NCI-H748 (cell line): ENCODE data around the gene CYP27A1.

ENCODE experiments used
- DNase-seq: peaks from one replicate; lab custom pipeline; 2025; ENCODE audit not compliant: unreplicated experiment; lab: John Stamatoyannopoulos, UW

The CYP27A1 gene

DNA sequence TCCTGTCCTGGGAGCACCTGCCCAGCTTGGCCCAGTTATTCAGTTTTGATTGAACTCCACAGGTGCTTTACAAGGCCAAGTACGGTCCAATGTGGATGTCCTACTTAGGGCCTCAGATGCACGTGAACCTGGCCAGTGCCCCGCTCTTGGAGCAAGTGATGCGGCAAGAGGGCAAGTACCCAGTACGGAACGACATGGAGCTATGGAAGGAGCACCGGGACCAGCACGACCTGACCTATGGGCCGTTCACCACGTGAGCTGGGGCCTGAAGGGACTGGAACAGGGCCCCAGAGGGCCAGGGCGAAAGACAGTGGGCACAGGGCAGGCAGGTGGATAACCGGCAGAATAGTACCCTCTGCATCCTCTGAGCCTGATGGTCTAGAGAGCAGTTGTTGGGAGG is 27.6 kb downstream of the CYP27A1 start:
- no peak for DNase-seq

DNA sequence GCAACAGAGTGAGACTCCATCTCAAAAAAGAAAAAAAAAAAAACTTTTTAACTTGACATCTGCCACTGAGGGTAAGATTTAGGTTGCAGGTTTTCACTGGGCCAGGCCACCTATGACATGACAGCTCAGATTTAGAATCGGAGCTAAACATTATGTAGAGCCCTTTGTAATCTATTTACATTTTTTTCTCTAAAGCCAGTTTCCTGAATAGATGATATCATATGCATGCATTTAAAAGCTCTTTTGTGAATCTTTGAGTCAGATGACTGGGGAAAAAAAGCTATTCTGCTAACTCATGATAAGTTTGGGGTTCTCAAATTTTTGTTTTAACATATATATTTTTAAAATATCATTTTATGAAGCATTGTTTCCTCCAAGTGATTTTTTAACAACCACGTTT is 28.3 kb downstream of the CYP27A1 start:
- DNase-seq: no peak

DNA sequence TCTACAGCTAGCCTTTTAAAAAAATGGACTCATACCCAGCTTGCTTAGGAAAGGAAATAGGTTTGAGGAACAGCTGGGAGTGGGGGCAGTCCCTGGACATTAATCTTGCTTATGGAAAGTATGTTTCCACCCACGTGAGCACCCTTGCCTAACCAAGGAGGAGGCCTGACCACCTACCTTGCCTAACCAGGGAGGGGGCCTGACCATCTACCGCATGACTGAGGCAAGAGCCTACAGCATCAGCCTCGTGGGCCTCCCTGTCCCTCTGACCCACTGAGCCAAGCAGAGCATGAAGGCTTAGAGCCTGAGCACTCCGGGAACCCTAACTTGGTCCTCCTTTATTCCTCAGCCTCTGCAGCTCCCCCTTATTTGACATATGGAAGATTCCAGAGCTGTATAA is 29.4 kb downstream of the CYP27A1 start:
- no peak for DNase-seq

DNA sequence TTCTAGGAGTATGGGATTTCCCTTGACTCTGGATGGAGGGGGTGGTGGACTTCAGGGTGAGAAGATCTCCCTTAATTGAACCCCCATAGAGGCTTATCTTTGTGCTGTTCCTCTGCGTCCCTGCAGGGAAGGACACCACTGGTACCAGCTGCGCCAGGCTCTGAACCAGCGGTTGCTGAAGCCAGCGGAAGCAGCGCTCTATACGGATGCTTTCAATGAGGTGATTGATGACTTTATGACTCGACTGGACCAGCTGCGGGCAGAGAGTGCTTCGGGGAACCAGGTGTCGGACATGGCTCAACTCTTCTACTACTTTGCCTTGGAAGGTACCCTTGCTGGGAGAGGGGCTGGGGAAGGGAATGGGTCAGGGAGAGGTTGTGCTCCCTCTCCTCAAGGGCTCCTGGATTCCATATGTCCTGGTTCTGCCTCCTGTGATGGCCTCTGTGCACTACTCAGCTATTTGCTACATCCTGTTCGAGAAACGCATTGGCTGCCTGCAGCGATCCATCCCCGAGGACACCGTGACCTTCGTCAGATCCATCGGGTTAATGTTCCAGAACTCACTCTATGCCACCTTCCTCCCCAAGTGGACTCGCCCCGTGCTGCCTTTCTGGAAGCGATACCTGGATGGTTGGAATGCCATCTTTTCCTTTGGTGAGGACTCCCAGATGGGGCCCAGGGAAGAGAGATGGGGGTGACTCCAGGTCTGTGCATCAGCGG is 30.3 kb downstream of the CYP27A1 start:
- DNase-seq: no peak

DNA sequence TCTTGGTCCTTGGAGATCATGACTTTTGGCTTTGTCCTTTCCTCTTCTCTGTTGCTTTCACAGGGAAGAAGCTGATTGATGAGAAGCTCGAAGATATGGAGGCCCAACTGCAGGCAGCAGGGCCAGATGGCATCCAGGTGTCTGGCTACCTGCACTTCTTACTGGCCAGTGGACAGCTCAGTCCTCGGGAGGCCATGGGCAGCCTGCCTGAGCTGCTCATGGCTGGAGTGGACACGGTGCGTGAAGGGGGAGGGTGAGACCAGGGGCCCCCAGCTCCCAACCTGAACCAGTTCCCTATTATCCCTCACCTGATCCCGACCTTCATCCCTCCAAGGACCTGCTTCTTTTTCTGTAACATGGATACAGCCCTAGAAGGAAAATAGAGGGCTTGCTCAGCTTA is 30.9 kb downstream of the CYP27A1 start:
- DNase-seq: no peak

DNA sequence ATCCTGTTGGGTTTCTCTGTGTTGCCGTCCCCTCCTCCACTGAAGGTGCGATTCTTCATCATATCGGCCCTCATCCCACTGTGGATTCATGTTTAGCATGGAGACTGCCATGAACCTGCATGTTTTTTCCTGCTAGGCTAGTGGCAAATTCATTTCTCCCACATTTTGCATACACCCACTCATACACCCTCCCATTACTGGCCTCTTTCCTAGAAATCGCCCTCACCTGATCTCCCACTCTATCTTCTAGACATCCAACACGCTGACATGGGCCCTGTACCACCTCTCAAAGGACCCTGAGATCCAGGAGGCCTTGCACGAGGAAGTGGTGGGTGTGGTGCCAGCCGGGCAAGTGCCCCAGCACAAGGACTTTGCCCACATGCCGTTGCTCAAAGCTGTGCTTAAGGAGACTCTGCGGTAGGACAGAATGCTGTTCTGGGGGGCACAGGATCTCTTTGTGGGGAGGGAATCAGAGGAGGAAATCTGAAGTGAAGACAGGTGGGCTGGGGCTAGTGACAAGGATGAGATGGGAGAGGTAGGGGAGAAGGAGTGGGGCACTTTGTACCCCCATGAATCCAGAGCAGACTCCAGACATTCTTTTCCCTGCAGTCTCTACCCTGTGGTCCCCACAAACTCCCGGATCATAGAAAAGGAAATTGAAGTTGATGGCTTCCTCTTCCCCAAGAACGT is 32.0 kb downstream of the CYP27A1 start:
- DNase-seq: no peak

DNA sequence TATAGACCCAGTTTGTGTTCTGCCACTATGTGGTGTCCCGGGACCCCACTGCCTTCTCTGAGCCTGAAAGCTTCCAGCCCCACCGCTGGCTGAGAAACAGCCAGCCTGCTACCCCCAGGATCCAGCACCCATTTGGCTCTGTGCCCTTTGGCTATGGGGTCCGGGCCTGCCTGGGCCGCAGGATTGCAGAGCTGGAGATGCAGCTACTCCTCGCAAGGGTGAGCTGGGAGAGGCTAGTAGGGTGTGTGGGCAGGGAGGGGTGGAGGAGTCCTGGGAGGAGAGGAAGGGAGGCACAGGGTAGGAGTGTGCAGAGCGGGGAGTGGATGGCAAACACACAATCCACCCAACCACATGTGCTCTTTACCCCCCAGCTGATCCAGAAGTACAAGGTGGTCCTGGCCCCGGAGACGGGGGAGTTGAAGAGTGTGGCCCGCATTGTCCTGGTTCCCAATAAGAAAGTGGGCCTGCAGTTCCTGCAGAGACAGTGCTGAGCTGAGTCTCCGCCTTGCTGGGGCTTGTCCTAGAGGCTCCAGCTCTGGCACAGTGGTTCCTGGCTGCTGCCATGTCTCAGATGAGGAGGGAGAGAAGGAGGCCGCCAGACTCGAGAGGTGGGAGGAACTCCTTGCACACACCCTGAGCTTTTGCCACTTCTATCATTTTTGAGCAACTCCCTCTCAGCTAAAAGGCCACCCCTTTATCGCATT is 32.7 kb downstream of the CYP27A1 start:
- DNase-seq: no peak

DNA sequence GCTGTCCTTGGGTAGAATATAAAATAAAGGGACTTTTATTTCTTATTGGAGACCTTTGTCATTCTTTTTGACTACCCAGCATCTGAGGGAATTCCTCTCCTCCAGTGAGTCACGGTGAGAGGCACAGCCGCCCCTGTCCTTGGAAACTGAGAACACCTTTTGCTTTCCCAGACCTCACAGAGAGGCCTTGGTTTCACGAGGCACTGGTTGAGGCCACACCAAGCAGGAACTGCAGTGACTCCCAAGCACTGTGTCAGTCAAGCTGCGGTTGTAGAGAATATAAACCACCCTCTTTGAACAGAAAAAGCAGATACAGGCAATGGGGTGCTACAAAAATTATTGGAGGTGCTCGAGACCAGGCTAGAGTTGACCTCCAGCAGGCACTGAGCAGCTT is 33.3 kb downstream of the CYP27A1 start:
- DNase-seq: no peak

DNA sequence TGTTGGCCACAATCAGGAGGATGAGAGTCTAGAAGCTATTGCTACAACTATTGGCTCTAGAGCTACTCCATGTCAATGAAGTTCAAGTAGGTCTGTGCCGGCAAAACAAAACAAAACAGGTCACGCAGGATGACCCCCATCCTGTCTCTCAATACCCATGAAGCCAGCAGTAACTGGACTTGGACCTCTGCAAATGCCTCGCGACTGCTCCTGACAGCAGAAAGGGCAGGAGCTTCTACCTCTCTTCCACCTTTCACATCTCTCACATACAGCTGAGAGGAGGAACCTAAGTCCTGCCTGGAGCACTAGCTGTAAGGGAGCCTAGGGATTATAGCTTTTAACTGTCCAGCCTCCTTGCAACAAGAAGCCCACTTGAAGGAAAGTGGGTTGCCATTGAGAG is 33.7 kb downstream of the CYP27A1 start:
- DNase-seq: no peak

DNA sequence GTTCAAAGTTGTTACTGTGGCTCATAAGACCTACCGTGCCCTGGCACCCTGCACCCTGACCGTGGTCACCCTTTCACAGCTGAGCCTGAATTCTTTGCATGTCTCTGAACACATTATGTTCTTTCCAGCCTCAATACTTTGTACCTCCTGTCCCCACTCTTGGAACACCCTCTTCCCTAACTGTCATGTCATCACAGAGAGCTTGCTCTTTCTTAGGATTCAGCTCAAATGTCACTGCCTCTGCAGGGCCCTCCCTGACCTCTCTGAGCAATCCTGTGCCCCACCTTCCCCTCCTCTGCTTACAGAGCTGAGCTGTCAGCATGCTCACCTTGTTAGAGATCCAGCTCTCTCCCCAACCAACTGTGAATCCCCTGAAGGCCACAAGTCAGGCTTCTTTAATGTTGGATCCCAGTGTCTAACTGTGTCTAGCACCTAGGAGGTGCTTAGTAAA is 34.6 kb downstream of the CYP27A1 start:
- no peak for DNase-seq

DNA sequence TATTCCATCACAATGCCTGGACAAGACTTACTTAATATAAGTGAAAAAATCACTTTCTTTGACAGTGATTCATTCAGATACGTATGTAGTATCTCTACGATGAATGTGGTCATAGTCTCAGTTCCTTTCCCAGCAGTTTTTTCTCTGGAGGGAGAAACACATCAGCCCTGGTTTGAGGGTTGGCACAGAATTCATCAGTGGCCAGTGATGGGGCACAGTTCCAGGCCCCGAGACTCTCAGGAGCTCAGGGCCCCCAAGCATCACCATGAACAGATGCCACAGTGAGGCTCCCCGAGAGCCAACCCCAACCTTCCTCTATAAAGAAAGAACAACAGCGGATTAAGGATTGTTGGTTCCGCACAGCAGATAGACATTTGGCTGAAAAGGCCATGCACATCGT is 37.1 kb downstream of the CYP27A1 start:
- no peak for DNase-seq

DNA sequence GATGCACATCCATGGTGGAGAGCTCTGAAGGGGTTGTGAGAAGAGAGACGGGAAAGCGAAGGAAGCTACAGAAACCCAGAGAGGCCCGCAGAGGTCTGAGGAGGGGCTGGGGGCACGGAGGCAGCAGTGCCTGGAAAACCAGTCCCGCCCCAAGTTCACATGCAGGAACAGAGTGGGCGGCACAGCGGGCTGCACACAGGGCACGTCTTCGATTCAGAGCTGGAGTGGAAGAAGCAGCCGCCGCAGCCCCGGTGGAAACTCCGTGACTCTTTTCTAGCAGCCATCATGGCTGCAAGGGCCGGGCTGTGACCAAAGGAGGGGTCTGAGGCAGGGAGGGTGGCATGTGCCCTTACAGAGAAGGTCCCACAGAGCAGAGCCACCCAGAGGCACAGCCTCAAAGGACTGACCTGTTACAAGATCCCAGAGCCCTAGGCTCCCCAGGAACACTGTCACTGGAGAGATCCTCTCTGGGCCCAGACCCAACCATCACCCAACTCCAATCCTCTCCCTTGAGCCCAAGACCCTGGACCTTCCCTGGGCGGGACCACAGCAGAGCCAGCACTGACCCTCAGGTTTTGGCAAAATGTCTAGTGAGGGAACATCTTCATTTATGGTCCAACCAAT is 38.9 kb downstream of the CYP27A1 start:
- DNase-seq: no peak

DNA sequence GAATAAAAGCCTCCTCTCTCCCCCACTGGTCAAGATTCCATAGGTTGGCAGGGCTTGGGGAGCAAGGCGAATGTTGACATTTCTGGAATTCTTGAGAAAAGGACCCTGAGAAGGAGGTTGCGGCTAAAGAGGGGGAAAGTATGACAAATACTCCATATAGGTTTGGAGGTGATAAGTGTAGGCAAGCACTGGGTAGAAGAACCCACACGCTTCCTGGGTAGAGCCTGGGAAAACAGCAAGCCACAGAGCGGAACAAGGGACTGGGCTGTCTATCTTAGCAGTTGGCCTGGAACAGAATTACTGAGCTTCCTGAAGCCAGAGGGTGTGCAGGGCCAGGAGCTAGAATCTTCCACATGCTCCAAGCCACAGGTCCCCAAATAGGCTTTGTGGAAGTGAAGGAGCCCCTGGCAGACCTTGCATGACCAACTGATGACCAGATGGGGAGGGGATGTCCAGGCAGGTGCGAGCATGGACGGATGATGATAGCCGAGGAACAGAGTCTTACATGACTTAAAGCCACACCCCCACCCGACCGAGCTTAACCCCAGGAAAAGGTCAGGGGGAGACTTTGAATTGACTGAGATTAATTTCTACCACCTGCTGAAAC is 39.8 kb downstream of the CYP27A1 start:
- no peak for DNase-seq

DNA sequence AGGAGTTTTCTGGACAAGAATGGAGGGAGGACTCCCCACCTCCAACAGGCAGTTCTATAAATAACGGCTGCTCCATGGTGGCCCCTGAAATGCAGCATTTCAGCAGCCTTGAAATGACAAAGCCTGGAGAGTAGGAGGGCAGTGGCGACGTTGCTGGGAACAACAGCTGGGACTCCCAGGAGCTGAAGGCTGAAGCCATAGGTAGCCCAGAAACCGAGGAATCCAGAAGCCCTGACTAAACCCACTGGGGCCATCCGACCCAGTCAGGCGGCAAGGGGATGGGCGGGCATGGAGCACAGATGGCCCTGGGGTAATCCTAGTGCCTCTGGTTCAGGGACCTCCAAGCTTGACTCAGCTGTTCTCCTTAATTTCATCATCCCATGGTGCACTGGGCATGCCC is 40.7 kb downstream of the CYP27A1 start:
- DNase-seq: no peak

DNA sequence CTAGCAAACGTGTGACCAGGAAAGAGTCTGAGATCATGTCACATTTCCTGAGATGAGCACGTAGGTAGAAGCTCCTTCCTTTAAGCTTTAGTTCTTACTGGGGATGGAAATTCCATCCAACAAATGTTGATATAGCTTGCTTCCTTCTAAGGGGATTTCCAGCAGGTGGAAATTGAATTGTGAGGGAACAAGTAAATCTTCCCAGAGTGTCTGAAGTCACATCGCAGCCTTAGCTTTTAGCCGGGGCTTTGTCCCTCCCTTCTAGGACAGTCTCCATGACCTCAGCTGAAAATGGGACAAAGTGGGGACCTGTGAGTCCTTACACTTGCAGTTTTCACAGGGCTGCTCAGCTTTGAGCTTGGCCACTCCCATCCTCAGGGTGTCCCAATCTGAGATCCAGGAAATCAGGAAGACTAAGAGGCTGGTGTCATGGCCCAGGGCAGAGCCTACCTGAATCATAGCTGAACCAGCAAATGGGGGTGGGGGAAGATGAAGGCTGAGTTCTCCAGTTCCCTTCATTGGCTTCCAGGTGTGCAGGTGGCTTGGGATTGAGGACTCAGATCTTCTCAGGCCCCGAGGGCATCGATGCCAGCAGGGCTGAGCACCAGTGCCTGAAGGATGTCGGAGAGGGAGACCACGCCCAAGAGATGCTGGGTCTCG is 41.4 kb downstream of the CYP27A1 start:
- DNase-seq: no peak

DNA sequence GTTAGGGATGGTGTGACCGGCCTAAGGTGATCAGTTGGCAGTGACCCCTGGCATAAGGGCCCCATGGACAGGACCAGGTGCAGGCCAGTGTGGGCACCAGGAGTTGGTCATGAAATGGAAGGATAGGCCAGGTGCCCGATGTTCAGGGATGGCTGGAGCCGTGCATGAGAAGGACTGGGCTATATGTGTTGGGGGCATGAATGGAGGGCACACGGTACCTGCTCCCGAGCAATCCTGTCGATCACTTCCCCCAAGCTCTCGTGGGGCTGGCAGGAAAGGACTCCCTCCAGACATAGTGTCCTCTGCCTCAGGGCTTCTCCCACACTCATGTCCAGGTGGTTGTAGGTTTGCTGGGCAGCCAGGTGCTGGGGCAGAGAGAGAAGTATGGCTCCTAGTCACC is 42.1 kb downstream of the CYP27A1 start:
- DNase-seq: no peak

DNA sequence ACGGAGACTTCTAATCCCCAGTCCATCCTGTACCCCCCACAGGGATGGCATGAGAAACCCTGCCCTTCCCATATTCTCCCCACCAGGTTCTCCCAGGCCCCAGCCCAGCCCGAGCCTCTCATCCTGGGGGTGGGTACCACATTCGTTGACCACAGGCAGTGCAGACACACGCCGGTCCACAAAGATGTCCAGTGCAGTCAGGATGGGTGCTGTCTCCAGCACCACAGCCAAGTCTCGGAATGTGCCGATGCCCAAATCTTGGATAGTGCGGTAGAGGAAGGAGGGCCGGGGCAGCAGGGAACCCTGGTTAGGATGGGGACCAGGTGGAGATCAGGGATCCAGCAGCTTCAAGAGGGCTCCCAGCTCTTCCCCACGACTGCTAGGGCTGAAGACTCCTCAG is 44.8 kb downstream of the CYP27A1 start:
- DNase-seq: no peak

DNA sequence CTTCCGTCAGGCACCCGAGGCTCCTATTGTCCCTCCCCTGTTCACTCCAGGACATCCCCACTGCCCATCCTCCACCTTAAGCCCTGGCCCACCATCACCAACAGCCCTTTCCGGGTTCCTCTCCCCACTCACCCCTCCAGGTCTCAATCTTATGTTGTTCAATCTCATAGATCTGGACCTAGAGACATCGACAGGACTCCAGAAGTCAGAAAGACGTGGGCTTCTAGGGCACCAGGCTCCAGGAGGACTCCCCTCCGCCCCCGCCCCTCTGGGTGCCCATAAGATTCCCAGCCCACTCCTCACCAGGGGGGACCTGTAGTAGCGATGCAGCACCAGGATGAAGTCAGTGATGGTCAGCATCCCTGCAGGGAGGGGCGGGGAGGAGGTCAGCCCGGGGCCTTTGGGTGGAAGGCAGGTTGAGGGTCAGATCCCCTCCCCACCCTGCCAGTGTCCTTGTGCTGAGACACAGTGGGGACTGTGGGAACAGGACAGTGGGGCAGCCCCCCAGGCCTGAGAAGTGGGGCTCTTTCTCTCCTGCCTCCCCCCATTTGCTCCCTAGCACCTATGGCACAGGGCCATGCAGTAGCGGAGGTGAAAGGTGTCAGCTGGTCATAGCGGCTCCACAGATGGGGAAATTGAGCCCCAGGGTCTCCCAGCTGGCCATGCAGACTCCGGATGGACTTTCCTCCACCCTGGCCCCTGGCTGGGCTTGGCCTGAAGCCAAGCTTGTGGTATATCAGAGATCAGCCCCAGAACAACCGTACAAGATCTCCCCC is 45.9 kb downstream of the CYP27A1 start:
- DNase-seq: no peak

DNA sequence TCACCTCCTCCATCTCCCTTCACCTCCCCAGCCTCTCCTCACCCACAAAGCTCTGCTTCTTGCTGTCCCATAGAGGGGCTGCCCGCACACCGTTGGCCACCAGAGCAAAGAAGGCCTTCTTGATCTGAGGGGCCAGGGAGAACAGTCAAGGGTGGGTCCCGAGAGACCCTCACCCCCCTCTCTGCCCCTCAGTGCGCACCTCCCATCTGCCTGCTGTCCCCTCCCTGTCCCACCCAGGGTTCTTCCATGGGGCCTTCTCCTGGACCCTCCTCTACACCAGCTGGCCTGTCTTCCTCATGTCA is 46.5 kb downstream of the CYP27A1 start:
- no peak for DNase-seq

DNA sequence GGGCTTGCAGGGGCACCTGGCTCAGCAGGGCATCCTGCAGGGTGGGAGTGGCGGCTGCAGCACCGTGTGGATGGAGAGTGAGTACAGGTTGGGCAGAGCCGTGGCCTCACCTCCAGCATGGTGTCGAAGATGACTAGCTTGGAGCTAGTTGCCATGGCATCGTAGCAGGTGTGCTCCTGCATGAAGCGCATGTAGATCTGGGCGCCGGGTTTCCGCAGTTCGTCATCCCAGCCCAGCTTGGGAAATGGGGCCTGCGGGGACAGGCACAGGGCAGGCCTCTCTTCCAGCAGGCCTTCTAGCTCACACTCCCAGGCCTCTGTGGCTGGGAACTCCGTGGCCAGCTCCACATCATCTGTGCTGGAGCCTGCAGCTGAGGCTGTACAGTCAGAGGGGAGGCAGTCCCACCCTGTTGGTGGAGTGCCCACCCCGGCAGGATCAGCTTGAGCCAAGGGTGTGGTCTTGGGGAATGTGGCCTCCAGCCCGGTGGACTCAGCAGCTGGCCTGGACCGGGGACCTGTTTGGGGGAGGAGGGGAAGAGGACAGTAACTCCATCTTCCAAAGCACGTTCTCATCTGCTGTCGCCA is 48.0 kb downstream of the CYP27A1 start:
- DNase-seq: peak; percentile 92
